ENCODE data around the gene S100A8.

S100A8 gene

DNA sequence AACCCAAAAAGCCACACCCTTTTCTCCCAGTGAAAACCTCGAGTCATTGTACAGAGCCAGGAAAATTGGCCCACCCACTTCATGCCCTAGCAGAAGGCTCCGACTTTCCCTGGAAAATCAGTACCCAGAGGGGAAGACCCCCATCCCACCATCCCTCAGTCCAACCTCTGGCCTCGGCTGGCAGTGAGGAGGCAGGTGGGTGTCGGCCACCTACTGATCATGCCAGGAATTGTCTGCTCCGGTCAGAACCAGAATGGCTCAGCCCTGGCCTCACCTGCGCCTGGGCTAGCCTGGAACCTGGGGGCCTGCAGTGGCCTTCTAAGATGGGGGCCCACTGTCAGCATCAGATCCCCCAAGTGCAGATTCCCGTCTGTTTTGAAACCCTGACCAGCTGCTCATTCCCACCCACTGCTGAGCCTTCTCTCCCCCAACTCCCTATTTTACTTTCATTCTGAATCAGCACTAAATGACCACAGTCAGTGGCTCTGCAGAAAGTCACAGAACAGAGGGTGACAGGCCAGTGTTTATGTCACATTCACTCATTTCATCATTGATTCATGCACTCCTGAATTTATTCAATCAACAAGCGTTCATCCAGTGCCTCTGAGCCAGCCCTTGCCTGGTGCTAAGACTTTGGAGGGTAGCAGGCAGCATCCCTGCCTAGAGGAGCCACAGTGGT is 36.2 kb downstream of the S100A8 start:
- Histone ChIP-seq H3K79me2 (ENCODE audit: insufficient read depth, low read length) (no peaks in the 10 kb centered on the region), H3K4me2 (ENCODE audit: low read depth, low read length, poor library complexity, severe bottlenecking) (no peak overlapping the region), H3K36me3 (ENCODE audit: low read length) (no peaks in the 10 kb centered on the region), H4K20me1 (ENCODE audit: low read depth, low read length) (no peaks in the 10 kb centered on the region), H3K9me2 (replicated peaks; ENCODE audit: insufficient read depth, low read length) (no peaks in the 10 kb centered on the region), H3K9ac (ENCODE audit: low read length) (no peak overlapping the region), H3F3A (ENCODE audit: insufficient read depth) (no peaks in the 10 kb centered on the region), H3K27me3 (ENCODE audit: low read length) (no peaks in the 10 kb centered on the region), H3K9me3 (ENCODE audit: insufficient read depth, low read length) (no peaks in the 10 kb centered on the region), H3K4me3 (ENCODE audit: insufficient read depth, low read length, poor library complexity, severe bottlenecking) (no peak overlapping the region), H3K27ac (ENCODE audit: low read depth, low read length) (no peak overlapping the region), H2AFZ (ENCODE audit: low read depth, low read length, severe bottlenecking) (no peak overlapping the region)
- no peak for TF ChIP-seq EZH2phosphoT487 (conservative IDR thresholded peaks at IDR 0.05; ENCODE audit: low read length)

DNA sequence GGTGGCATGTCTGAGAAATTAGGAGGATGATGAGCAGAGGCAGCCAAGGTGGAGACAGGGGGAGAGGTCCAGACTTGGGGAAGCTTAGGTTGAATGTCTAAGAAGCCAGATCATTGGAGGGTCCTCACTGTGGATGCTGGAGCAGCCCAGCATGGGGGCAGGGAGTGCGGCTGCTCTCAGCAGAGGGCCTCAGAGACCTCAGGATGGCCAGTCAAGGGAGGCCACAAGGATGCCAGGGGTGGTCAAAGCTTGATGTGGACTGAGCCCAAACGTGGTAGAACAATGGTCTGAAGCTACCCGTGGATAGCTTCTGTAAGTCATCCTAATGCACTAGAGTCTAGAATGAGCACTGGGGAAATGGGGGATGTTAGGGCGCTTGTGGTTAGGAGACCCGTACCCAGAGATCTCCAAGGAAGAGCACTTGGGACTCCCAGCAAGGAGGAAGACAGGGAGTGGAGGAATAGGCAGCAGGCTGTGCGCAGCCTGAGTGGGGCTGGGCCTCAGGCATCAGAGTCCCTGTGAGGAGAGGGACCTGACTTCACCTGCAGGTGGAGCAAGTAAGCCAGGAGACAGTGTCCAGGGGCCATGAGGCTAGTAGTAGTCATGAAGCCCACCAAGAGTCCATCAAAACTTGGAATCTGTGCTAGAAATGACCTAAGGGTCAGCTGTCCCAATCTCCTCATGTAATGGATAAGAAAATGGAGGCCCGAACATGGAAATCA is 37.5 kb downstream of the S100A8 start:
- H3K27me3 ChIP-seq (ENCODE audit: low read length), result no peaks in the 10 kb centered on the region
- no peak overlapping the region for H3K9ac ChIP-seq (ENCODE audit: low read length)
- no peak overlapping the region for H3K27ac ChIP-seq (ENCODE audit: low read depth, low read length)

DNA sequence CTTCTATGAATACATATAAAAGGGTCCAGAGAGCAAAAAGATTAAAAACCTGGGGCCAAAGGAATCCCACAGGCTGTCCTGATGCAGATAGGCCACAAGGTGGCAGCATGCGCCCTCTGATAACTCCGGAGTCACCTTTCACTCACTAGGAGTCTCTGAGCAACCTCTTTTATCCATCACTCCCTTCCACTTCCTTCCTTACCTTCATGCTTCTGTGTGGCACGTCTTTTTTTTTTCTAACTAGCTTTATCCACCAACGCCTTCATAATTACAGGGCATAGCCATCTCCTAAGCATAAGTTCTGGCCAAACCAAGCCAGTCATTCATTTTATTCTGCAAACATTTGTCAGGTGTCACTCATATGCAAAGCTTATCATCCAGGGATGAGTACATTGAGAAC is 38.4 kb downstream of the S100A8 start:
- H3K4me2 ChIP-seq (ENCODE audit: low read depth, low read length, poor library complexity, severe bottlenecking), result no peak overlapping the region
- no peak overlapping the region for H3K4me3 ChIP-seq (ENCODE audit: insufficient read depth, low read length, poor library complexity, severe bottlenecking)
- H3K9me2 ChIP-seq (replicated peaks; ENCODE audit: insufficient read depth, low read length), result no peaks in the 10 kb centered on the region
- H3K27me3 ChIP-seq (ENCODE audit: low read length), result no peaks in the 10 kb centered on the region
- TF ChIP-seq, protein P1, sequence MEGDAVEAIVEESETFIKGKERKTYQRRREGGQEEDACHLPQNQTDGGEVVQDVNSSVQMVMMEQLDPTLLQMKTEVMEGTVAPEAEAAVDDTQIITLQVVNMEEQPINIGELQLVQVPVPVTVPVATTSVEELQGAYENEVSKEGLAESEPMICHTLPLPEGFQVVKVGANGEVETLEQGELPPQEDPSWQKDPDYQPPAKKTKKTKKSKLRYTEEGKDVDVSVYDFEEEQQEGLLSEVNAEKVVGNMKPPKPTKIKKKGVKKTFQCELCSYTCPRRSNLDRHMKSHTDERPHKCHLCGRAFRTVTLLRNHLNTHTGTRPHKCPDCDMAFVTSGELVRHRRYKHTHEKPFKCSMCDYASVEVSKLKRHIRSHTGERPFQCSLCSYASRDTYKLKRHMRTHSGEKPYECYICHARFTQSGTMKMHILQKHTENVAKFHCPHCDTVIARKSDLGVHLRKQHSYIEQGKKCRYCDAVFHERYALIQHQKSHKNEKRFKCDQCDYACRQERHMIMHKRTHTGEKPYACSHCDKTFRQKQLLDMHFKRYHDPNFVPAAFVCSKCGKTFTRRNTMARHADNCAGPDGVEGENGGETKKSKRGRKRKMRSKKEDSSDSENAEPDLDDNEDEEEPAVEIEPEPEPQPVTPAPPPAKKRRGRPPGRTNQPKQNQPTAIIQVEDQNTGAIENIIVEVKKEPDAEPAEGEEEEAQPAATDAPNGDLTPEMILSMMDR (IDR thresholded peaks at IDR 0.05; ENCODE audit: insufficient read depth, low read length, poor library complexity, severe bottlenecking), result peak; percentile 70
- TF ChIP-seq EZH2phosphoT487 (conservative IDR thresholded peaks at IDR 0.05; ENCODE audit: low read length), result no peak
- H4K20me1 ChIP-seq (ENCODE audit: low read depth, low read length), result no peaks in the 10 kb centered on the region
- H3F3A ChIP-seq (ENCODE audit: insufficient read depth), result no peaks in the 10 kb centered on the region
- no peak overlapping the region for H2AFZ ChIP-seq (ENCODE audit: low read depth, low read length, severe bottlenecking)
- H3K79me2 ChIP-seq (ENCODE audit: insufficient read depth, low read length), result no peaks in the 10 kb centered on the region
- H3K27ac ChIP-seq (ENCODE audit: low read depth, low read length), result no peak overlapping the region
- no peak overlapping the region for H3K9ac ChIP-seq (ENCODE audit: low read length)
- H3K36me3 ChIP-seq (ENCODE audit: low read length), result no peaks in the 10 kb centered on the region
- H3K9me3 ChIP-seq (ENCODE audit: insufficient read depth, low read length), result no peaks in the 10 kb centered on the region

More for the DNA sequence above, 37.5 kb downstream of the S100A8 start:
- Histone ChIP-seq H3K79me2 (ENCODE audit: insufficient read depth, low read length) (no peaks in the 10 kb centered on the region), H3K36me3 (ENCODE audit: low read length) (no peaks in the 10 kb centered on the region), H2AFZ (ENCODE audit: low read depth, low read length, severe bottlenecking) (no peak overlapping the region), H3K9me3 (ENCODE audit: insufficient read depth, low read length) (no peaks in the 10 kb centered on the region), H4K20me1 (ENCODE audit: low read depth, low read length) (no peaks in the 10 kb centered on the region), H3K4me3 (ENCODE audit: insufficient read depth, low read length, poor library complexity, severe bottlenecking) (no peak overlapping the region), H3K4me2 (ENCODE audit: low read depth, low read length, poor library complexity, severe bottlenecking) (no peak overlapping the region), H3K9me2 (replicated peaks; ENCODE audit: insufficient read depth, low read length) (no peaks in the 10 kb centered on the region), H3F3A (ENCODE audit: insufficient read depth) (no peaks in the 10 kb centered on the region)
- TF ChIP-seq, protein P1 (IDR thresholded peaks at IDR 0.05; ENCODE audit: insufficient read depth, low read length, poor library complexity, severe bottlenecking), result peak; percentile 20
- no peak for TF ChIP-seq EZH2phosphoT487 (conservative IDR thresholded peaks at IDR 0.05; ENCODE audit: low read length)
